GM18498 (cell line): Measurements from ENCODE around the gene MYEOV.

Experiments used
- ATAC-seq: cut with Tn5 transposase; IDR thresholded peaks from one replicate; pipeline ENCODE4 v1.9.1; 2021; ENCODE audit warnings: mild to moderate bottlenecking, moderate library complexity; ENCODE audit not compliant: unreplicated experiment

Gene MYEOV

DNA sequence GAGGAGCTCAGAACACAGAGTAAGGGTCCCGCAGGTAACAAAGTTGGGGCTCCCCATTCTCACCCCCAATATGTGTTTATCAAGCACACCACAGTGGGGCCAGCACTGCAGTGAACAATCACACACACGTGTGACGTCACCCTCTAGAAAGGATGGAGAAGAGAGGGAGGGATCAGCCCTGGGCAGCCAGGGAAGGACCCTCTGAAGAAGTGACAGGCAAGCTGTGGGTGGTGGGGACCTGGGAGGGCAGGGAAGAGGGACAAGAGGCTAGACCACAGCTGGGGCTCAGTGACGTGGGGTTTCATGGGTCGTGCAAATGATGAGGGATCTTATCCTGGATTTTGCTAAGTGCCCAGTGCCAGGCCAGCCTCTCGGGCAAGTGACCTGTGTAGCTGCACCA is 28.7 kb upstream of the MYEOV start:
- no peak for ATAC-seq

DNA sequence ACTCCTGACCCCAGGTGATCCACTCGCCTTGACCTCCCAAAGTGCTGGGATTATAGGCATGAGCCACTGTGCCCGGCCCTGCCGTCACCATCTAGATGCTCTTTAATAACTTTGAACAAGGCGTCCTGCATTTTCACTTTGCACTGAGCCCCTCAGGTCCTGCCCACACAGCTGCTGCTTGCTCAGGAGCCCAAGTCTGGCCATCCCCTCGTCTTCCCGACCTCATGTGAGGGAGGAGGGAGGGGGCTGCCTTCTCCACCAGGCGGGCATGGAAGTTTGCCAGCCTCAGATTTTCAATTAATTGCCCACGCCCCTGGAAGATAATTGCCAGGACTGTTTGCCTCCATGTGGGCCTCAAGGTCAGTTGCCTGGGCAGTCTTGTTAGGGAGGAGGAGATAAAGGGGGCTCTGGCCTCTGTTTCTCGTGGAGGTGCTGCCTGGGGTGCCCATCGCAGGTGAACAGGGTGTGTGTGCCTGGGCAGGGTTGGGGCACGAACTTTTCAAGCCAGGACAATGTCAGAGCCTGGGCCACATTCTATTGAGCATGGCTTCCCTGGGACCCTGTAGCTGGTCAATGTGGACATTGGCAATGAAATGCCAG is 27.9 kb upstream of the MYEOV start:
- ATAC-seq: no peak

DNA sequence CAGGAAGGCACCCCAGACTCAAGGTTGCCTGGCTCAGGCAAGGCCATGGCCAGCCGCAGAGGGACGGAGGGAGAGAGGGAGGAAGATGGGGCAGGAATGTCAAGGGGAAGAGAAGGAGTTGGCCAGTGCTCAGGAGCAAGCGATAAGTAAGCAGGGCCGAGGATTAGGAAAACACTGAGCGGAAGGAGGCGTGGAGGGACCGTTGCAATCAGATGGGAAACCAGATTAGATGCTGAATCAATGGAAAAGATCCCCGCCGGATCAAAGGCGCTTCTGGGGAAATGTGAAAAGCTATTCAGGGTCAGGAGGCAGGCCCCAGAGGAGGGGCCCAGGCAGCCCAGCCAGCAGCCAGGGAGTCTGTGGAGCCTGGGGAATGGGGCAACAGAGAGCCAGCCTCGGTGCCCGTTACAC is 26.6 kb upstream of the MYEOV start:
- no peak for ATAC-seq

GRCh38 chr11:69268911-69269310 is 25.0 kb upstream of the MYEOV start:
- ATAC-seq: no peak

DNA sequence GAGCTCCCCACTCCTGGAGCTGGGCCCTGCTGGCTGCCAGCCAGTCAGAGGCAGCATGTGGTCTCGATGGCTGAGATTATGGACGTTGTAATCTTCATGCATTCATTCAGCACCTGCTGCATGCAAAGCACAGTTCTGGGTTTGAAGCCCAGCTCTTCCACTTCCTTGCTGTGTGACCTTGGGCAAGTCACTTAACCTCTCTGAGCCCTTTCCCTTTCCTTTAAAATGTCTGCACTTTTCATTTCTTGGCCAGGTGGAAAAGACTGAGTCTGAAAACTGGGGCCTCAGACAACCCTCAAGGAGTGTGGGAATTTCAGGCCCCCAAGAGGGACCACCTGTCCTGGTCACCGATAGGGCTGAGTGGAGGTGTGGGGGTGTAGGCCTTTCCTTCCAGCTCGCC is 24.6 kb upstream of the MYEOV start:
- no peak for ATAC-seq

DNA sequence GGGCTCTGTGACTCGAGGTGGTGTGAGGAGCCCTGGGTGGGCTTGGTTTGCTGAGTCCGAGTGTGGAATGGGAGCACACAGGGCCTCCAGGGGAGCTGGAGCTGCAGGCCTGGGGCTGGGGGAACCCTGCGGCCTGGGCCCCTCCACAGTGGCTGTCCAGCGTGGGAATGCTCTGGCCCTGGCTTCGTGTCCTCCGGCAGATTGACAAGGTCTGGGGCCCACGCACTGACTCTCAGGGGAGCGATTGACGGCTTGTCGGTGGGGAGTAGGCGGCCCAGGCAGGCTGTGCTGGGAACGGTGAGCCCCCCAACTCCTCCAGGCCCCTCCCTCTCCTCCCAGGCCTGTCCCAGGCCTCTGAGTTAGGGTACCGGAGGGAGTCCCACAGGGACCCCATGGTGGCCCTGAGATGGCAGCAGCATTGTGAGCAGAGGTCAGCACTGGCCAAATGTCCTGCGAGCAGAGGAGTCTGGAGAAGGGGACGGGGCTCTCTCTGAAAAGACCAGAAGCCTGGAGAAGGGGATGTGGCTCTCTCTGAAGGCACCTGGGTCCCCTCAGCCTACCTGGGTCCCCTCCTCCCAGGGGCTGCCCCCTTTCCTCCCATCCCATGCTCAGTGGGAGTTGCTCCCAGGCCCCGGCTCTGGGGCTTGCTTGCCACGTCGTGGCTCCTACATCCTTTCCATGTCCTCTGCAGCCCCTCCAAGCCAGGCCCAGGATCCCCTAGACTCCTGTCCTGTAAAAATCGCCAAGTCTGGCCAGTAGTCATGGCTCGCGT is 23.8 kb upstream of the MYEOV start:
- no peak for ATAC-seq

GRCh38 chr11:69270941-69271340 is 23.0 kb upstream of the MYEOV start:
- ATAC-seq: no peak

DNA sequence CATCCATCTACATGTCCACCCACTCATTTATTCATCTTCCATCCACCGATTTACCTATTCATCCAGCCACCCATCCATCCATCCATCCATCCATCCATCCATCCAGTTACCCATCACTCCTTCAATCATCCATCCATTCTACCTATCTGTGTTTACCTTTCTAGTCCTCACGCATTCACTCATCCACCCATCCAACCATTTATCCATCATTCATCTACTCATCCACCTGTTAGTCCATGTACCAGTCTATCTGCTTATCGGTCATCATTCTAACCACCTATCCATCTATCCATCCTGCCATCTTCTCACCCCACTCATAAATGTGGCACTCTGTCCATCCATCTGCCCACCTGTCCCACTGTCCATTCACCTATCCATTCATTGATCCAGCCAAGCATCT is 21.9 kb upstream of the MYEOV start:
- ATAC-seq: no peak

DNA sequence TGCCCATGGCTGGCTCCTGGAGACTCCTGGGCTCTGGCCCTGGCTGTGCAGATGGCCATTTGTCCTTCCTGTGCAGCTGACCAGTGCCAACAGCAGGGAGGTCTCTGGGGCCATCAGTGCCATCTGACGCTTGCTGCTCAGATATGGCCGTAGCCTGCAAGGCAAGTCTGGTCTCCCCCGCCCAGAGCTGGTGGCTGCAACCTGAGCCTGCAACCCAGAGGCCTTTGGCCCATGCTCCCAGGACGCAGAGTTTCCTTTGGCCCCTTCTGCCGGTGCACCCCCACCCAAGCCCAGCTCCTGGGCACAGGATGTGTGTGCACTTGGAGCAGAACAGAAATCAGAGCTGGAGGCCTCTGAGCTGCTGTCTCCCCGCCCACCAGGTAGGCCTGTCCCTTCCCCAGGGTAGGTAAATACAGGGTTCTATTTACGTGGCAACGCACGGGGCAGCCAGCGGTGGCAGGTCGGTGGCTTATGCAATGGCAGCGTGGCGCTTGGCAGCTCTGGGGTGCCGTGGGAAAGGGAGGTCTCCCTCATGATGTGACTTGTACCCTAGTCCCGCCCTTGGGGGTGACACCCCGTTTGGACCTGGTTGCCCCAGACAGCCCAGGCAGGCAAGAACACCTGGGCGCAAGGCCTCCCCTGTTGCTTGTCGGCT is 21.0 kb upstream of the MYEOV start:
- no peak for ATAC-seq

GRCh38 chr11:69273571-69273970 is 20.4 kb upstream of the MYEOV start:
- ATAC-seq: no peak

DNA sequence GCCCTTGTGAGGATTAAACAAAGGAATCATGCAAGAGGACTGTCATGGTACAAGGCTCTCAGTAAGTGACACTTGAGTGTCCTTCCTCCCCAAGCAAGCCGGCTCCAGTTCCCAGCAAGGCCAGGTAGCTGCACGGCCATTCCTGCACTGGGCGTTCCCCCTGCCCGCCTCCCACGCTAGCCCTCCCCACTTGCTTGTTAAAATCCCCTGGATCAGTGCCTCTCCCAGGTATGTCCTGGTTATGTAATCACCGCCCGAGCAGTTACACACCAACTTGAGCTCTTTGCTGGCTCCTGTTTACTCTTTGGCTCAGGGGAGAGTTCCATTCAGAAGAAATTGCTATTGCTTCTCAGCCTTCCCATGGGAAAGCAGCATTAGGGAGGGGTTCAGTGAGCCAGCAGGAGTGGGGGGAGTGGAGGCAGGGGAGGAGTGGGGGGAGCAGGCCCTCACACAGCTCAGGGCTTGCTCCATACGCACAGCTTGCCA is 19.4 kb upstream of the MYEOV start:
- ATAC-seq: no peak

DNA sequence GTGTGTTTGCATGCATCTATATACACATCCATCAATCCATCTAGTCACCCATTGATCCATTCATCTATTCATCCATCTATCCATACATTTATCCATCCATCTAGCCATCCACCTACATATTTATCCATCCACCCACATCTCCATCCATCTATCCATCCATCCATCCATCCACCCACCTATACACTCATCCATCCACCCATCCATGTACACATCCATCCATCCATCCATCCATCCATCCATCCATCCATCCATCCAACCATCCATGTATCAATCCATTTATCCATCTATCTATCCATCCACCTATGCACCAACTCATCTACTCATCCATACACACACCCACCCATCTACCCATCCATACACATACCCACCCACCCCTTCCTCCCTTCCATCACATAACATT is 18.8 kb upstream of the MYEOV start:
- no peak for ATAC-seq

DNA sequence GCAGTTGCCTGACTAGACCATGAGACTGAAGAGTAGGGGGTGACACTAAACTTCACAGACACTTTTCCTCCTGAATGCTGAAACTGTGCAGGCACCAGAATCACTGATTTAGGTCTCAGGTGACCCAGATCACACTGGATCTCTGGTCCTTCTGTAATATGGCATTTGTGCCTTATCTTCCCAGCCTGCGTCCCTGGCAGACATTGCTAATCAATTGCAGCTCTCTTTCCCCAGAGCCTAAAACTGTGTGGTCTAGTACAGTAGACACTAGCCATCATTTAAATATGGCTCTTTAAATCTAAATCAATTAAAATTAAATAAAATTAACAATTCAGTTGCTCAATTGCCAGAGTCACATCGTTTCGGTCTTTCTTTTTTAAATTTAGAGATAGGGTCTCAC is 17.8 kb upstream of the MYEOV start:
- ATAC-seq: no peak

DNA sequence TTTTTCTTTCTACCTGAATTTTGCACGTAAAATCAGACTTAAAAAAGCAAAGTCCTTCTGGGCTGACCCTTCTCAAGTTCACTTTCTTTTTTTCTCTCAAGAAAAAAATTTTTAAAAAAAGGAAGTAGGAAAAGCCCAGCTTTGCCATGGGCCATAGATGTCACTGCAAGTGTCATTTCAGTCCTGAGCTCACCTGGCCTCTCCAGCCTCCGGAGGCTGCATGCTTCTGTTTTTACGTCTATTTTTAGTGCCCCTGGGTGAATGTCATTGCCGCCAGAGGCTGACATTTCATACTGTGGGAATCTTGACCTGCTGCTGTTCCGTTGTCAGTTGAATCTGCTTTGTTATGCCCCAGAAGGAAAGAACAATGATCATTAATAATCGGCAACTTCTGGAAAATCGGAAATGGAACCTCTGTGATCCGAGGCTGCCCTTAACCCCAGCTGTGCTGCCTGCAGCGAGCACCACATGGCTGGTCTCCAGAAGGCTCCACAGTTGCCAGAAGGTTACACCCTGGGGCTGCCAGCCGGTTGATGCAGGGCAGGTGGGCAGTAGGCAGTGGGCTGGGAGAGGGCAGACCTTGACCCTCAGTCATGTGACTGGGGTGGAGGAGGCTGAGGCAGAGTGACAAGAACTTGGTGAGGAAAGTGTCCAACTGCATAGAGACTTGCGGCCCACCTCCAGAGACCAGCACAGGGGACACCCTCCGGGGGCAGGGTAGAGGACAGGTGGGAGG is 16.7 kb upstream of the MYEOV start:
- no peak for ATAC-seq

- no peak for ATAC-seq
These were observed 15.7 kb upstream of the MYEOV start for GRCh38 chr11:69278091-69278867.

- ATAC-seq: no peak
These were observed 13.5 kb upstream of the MYEOV start for GRCh38 chr11:69280451-69280850.

- ATAC-seq: no peak
These were observed 13.0 kb upstream of the MYEOV start for GRCh38 chr11:69280994-69281393.

- ATAC-seq: no peak
These were observed 10.5 kb upstream of the MYEOV start for GRCh38 chr11:69283446-69283845.

- no peak for ATAC-seq
These were observed 9.9 kb upstream of the MYEOV start for GRCh38 chr11:69284081-69284511.

- no peak for ATAC-seq
These were observed 8.9 kb upstream of the MYEOV start for GRCh38 chr11:69285091-69285490.

GRCh38 chr11:69285766-69286165 is 8.2 kb upstream of the MYEOV start:
- ATAC-seq: no peak
